ENCODE data around the gene TGDS.
"Not testable (repeated sequence)": the region's sequence is repeated elsewhere in the genome, so short reads cannot be mapped to it uniquely, and the experiment has no call there.

- not testable (repeated sequence) for TF ChIP-seq CTCF, POLR2A (IDR thresholded peaks at IDR 0.05)
These were observed 41.7 kb upstream of the TGDS start for GRCh38 chr13:94637677-94638076.

Measured in thyroid gland (tissue), 4 donors.